Osteoblast (primary cell): ENCODE data around the gene FBXO7. TPM values are rescaled to one million over a fixed set of nuclear protein-coding genes. Genes with fewer than 3 reads are reported as not detected.

Experiments used
- DNase-seq: peaks from one replicate; pipeline ENCODE4 v3.0.0; 2011; ENCODE audit warnings: low spot score, mixed read lengths; ENCODE audit not compliant: insufficient read length; ENCODE audit errors: missing footprints
- H2AFZ ChIP-seq: 2 replicates; pipeline ENCODE4 v1.6.0; 2011; ENCODE audit warnings: mild to moderate bottlenecking, low read length
- H3K27ac ChIP-seq: 2 replicates; pipeline ENCODE4 v1.5.1; 2011; ENCODE audit warnings: mild to moderate bottlenecking, low read depth, low read length, moderate library complexity
- H3K27me3 ChIP-seq: 2 replicates; pipeline ENCODE4 v1.6.0; 2012; ENCODE audit warnings: mild to moderate bottlenecking, control low read depth, inconsistent platforms, low read length, moderate library complexity; ENCODE audit not compliant: insufficient read depth
- H3K36me3 ChIP-seq: 2 replicates; pipeline ENCODE4 v1.5.1; 2011; ENCODE audit warnings: mild to moderate bottlenecking, low read length, control low read depth, moderate library complexity; ENCODE audit not compliant: insufficient read depth
- H3K4me1 ChIP-seq: 2 replicates; pipeline ENCODE4 v1.5.1; 2011; ENCODE audit warnings: mild to moderate bottlenecking, low read length, control low read depth, moderate library complexity; ENCODE audit not compliant: insufficient read depth
- H3K4me2 ChIP-seq: 2 replicates; pipeline ENCODE4 v1.6.0; 2011; ENCODE audit warnings: mild to moderate bottlenecking, low read length; ENCODE audit not compliant: insufficient read depth
- H3K4me3 ChIP-seq: fragments of 200-600 bp; sonication (generic); 3 replicates; pipeline ENCODE4 v1.5.1; 2012; ENCODE audit warnings: mild to moderate bottlenecking, low read length, inconsistent platforms; ENCODE audit not compliant: insufficient read depth
- H3K79me2 ChIP-seq: 2 replicates; pipeline ENCODE4 v1.6.0; 2012; ENCODE audit warnings: mild to moderate bottlenecking, low read length, control low read depth, inconsistent platforms; ENCODE audit not compliant: insufficient read depth
- H3K9me3 ChIP-seq: 2 replicates; pipeline ENCODE4 v1.5.1; 2011; ENCODE audit warnings: low read depth, low read length, control low read depth
- H4K20me1 ChIP-seq: 2 replicates; pipeline ENCODE4 v1.6.0; 2012; ENCODE audit warnings: mild to moderate bottlenecking, low read length, control low read depth; ENCODE audit not compliant: insufficient read depth
- CTCF ChIP-seq: IDR thresholded peaks from 2 replicates; pipeline ENCODE4 v1.5.1; 2011; ENCODE audit warnings: mild to moderate bottlenecking, low read depth, low read length, moderate library complexity; ENCODE audit errors: extremely low read depth
- total RNA-seq: library from RNA; depleted of rRNA; stranded (reverse); fragments of >200 nt; gene quantifications from 2 replicates; pipeline ENCODE4 v1.2.3, GENCODE V29; 2012

The FBXO7 gene
- total RNA-seq, 1 donor: 80.0 TPM

GRCh38 chr22:32539631-32540421, 65.2 kb downstream of the FBXO7 start:
- TF ChIP-seq CTCF: no peak
- peaks cover 2% of the 10 kb centered on the region for H3K4me1 ChIP-seq
- DNase-seq: no peak
- H3K9me3 ChIP-seq: no peaks in the 10 kb centered on the region
- no peak overlapping the region for H3K4me3 ChIP-seq
- H3K4me2 ChIP-seq: no peak overlapping the region
- no peaks in the 10 kb centered on the region for H3K36me3 ChIP-seq
- H4K20me1 ChIP-seq: no peaks in the 10 kb centered on the region
- H3K27ac ChIP-seq: no peak overlapping the region
- H3K27me3 ChIP-seq: peaks cover 7% of the 10 kb centered on the region
- no peak overlapping the region for H2AFZ ChIP-seq
- no peaks in the 10 kb centered on the region for H3K79me2 ChIP-seq

- no peak for DNase-seq
- Histone ChIP-seq H3K4me3 (no peak overlapping the region), H3K27ac (no peak overlapping the region), H2AFZ (no peak overlapping the region), H3K9me3 (no peaks in the 10 kb centered on the region), H4K20me1 (no peaks in the 10 kb centered on the region), H3K36me3 (no peaks in the 10 kb centered on the region), H3K4me2 (no peak overlapping the region), H3K79me2 (no peaks in the 10 kb centered on the region), H3K27me3 (peaks cover 7% of the 10 kb centered on the region), H3K4me1 (peaks cover 16% of the 10 kb centered on the region)
- no peak for TF ChIP-seq CTCF
These were observed 66.9 kb downstream of the FBXO7 start for GRCh38 chr22:32541481-32541880.

GRCh38 chr22:32542066-32542676, 67.6 kb downstream of the FBXO7 start:
- DNase-seq: no peak
- Histone ChIP-seq H3K27ac (no peak overlapping the region), H3K79me2 (no peaks in the 10 kb centered on the region), H3K4me2 (no peak overlapping the region), H3K9me3 (no peaks in the 10 kb centered on the region), H3K27me3 (peaks cover 7% of the 10 kb centered on the region), H3K36me3 (no peaks in the 10 kb centered on the region), H2AFZ (no peak overlapping the region), H3K4me1 (peaks cover 16% of the 10 kb centered on the region), H4K20me1 (no peaks in the 10 kb centered on the region), H3K4me3 (no peak overlapping the region)
- TF ChIP-seq CTCF: no peak

GRCh38 chr22:32542677-32543357, 68.2 kb downstream of the FBXO7 start:
- no peak overlapping the region for H3K4me2 ChIP-seq

More at GRCh38 chr22:32542677-32543357, 68.2 kb downstream of the FBXO7 start:
- Histone ChIP-seq H3K4me3 (no peak overlapping the region), H3K36me3 (no peaks in the 10 kb centered on the region), H3K27me3 (peaks cover 7% of the 10 kb centered on the region), H3K79me2 (no peaks in the 10 kb centered on the region), H3K4me1 (peaks cover 16% of the 10 kb centered on the region), H4K20me1 (no peaks in the 10 kb centered on the region), H3K9me3 (no peaks in the 10 kb centered on the region), H2AFZ (no peak overlapping the region), H3K27ac (no peak overlapping the region)
- no peak for DNase-seq
- TF ChIP-seq CTCF: no peak
